HepG2 (cell line): ENCODE data around the gene GLO1. TPM values are rescaled to one million over a fixed set of nuclear protein-coding genes. Genes with fewer than 3 reads are reported as not detected.

Experiments used
- ATAC-seq: fragments of 200-7000 bp; cut with Tn5 transposase; 3 replicates; pipeline ENCODE4 v1.9.1; 2020; ENCODE audit warnings: mild to moderate bottlenecking, moderate library complexity
- BruUV-seq: library from RNA; stranded (reverse); fragments of 400-500 nt; replicated peaks from 2 replicates; lab custom pipeline; 2021; lab: Mats Ljungman, UMichigan
- CTCF ChIA-PET: fragments of 300-600 bp; formaldehyde crosslinking; extraction: SDS; loops from one replicate; lab custom pipeline; 2021; ENCODE audit warnings: low total read pairs, inconsistent platforms, low intra/inter-chr PET ratio; lab: Yijun Ruan, JAX
- POLR2A ChIA-PET: fragments of 350-600 bp; sonication (Branson Sonifier 250); formaldehyde crosslinking; loops from one replicate; lab custom pipeline; 2020; ENCODE audit warnings: antibody characterized with exemption, inconsistent platforms; lab: Yijun Ruan, JAX
- DNase-seq: peaks from one replicate; pipeline ENCODE4 v3.0.0-alpha.2; 2015; ENCODE audit warnings: low spot score
- FAIRE-seq: peaks from 3 replicates; lab custom pipeline; 2011; peaks lifted over from hg19 to GRCh38; lab: Jason Lieb, UNC
- H2AFZ ChIP-seq: one replicate; pipeline ENCODE4 v1.6.1; 2011; ENCODE audit warnings: low read length, inconsistent platforms
- H3K27ac ChIP-seq: fragments of 300-600 bp; 3 replicates; pipeline ENCODE4 v1.8.0; 2011; ENCODE audit warnings: mixed run types, mild to moderate bottlenecking, mixed read lengths, low read length, inconsistent platforms; ENCODE audit not compliant: insufficient read depth; ENCODE audit errors: extremely low read length
- H3K27me3 ChIP-seq, 2 experiments: fragments of 200-600 bp in 1 of 2; 2 replicates in 1 of 2; 3 replicates in 1 of 2; pipeline versions ENCODE4 v1.6.0 to v1.8.0; 2011; ENCODE audit warnings: low read length in 2 of 2, mild to moderate bottlenecking in 2 of 2, moderate library complexity in 2 of 2, inconsistent platforms in 1 of 2; ENCODE audit not compliant: insufficient read depth in 2 of 2, control insufficient read depth in 1 of 2
- H3K36me3 ChIP-seq, 2 experiments: fragments of 200-600 bp in 1 of 2; replicated peaks in 1 of 2; 2 replicates in 1 of 2; 3 replicates in 1 of 2; pipeline versions ENCODE4 v1.5.1 to v1.8.0; 2011; ENCODE audit warnings: low read length in 2 of 2, inconsistent platforms in 1 of 2; ENCODE audit not compliant: insufficient read depth in 2 of 2, control insufficient read depth in 1 of 2
- H3K4me1 ChIP-seq: 2 replicates; pipeline ENCODE4 v1.5.1; 2012; ENCODE audit warnings: low read length, inconsistent platforms; ENCODE audit not compliant: insufficient read depth
- H3K4me2 ChIP-seq: 2 replicates; pipeline ENCODE4 v1.6.0; 2011; ENCODE audit warnings: low read depth, low read length, inconsistent platforms
- H3K4me3 ChIP-seq, 3 experiments: fragments of 200-600 bp in 1 of 3; sonication (generic), shearing (Covaris generic) in 1 of 3; replicated peaks in 1 of 3; 2 replicates each; pipeline ENCODE4 v1.5.1; 2011 to 2016; ENCODE audit warnings: low read length in 3 of 3, inconsistent platforms in 2 of 3, low read depth in 2 of 3, mild to moderate bottlenecking in 2 of 3, control low read depth in 1 of 3, mixed read lengths in 1 of 3; ENCODE audit not compliant: insufficient read depth in 1 of 3
- H3K79me2 ChIP-seq: one replicate; pipeline ENCODE4 v1.6.1; 2011; ENCODE audit warnings: low read length, inconsistent platforms; ENCODE audit not compliant: insufficient read depth
- H3K9ac ChIP-seq: 2 replicates; pipeline ENCODE4 v1.6.0; 2011; ENCODE audit warnings: mild to moderate bottlenecking, low read depth, low read length, inconsistent platforms; ENCODE audit not compliant: insufficient read depth
- H3K9me3 ChIP-seq: 2 replicates; pipeline ENCODE4 v1.5.1; 2012; ENCODE audit warnings: mild to moderate bottlenecking, low read length
- H4K20me1 ChIP-seq: 2 replicates; pipeline ENCODE4 v1.6.0; 2011; ENCODE audit warnings: inconsistent platforms, mild to moderate bottlenecking, low read length, moderate library complexity; ENCODE audit not compliant: insufficient read depth
- JARID2 ChIP-seq: sonication (generic); formaldehyde crosslinking; IDR thresholded peaks from 2 replicates; pipeline ENCODE4 v1.8.1; 2023; ENCODE audit warnings: missing genetic modification reagents, inconsistent platforms; ENCODE audit not compliant: insufficient replicate concordance
- SALL1 ChIP-seq: sonication (generic); formaldehyde crosslinking; IDR thresholded peaks from 2 replicates; pipeline ENCODE4 v1.8.0; 2022; ENCODE audit warnings: mild to moderate bottlenecking, missing genetic modification reagents
- SP140L ChIP-seq: sonication (generic); formaldehyde crosslinking; IDR thresholded peaks from 2 replicates; pipeline ENCODE4 v1.4.0; 2020; ENCODE audit warnings: missing genetic modification reagents, borderline replicate concordance
- ZBTB49 ChIP-seq: sonication (generic); formaldehyde crosslinking; IDR thresholded peaks from 2 replicates; pipeline ENCODE4 v1.4.0; 2020; ENCODE audit warnings: missing genetic modification reagents, borderline replicate concordance
- ZNF12 ChIP-seq: sonication (generic); formaldehyde crosslinking; IDR thresholded peaks from 2 replicates; pipeline ENCODE4 v1.5.0; 2020; ENCODE audit warnings: missing genetic modification reagents
- ZNF772 ChIP-seq: sonication (generic); formaldehyde crosslinking; IDR thresholded peaks from 2 replicates; pipeline ENCODE4 v1.5.0; 2020; ENCODE audit warnings: mild to moderate bottlenecking, missing genetic modification reagents
- ZNF841 ChIP-seq: sonication (generic); formaldehyde crosslinking; IDR thresholded peaks from 2 replicates; pipeline ENCODE4 v1.8.1; 2023; ENCODE audit warnings: missing genetic modification reagents, borderline replicate concordance
- WGBS: methylation state at CpG from one replicate; pipeline ENCODE4 v1.1.6; 2017; ENCODE audit warnings: low lambda C conversion rate; 5-methylcytosine and 5-hydroxymethylcytosine counted together
- in situ Hi-C: cut with HindIII; loops from 2 replicates; pipeline ENCODE4 v1.10.0; 2017; ENCODE audit warnings: low pct_unique_long_range_greater_than_20kb; ENCODE audit not compliant: extremely low pct_ligation_motif_present
- intact Hi-C: fragments of 100-400 bp; cut with micrococcal nuclease; formaldehyde crosslinking; loops from one replicate; pipeline ENCODE4 v1.10.0; 2022; ENCODE audit not compliant: unreplicated experiment
- polyA plus RNA-seq, 8 experiments: library from polyadenylated mRNA; depleted of rRNA in 3 of 8; stranded (reverse) in 7 of 8; unstranded in 1 of 8; fragments of >200 nt; fragmentation: Illumina TruSeq in 4 of 8; extraction: Trizol in 4 of 8; gene quantifications; 2 replicates each; pipeline versions ENCODE4 v1.2.1 to v1.2.3, GENCODE V29; 2011 to 2016; ENCODE audit warnings: low read depth in 4 of 8, missing spikeins in 1 of 8, mixed read lengths in 1 of 8; ENCODE audit not compliant: insufficient read depth in 1 of 8
- total RNA-seq, 5 experiments: library from RNA; depleted of rRNA; stranded (reverse); fragments of >200 nt; fragmentation: Illumina TruSeq; extraction: Trizol; gene quantifications; 2 replicates each; pipeline ENCODE4 v1.2.3, GENCODE V29; 2016; ENCODE audit warnings: low read depth in 1 of 5

Gene GLO1
- total and polyA plus RNA-seq, 2 of the 13 experiments (the other 11 are each of a cell fraction or from before 2014, with no cell fraction given): 77.1 to 177 TPM

- FAIRE-seq: no peak
- Histone ChIP-seq H4K20me1 (no peaks in the 10 kb centered on the region), H3K27me3 (peaks cover 0 to 2% of the 10 kb centered on the region in 2 experiments; a peak in 1 of 5 replicates)
- peak; percentile 96 for TF ChIP-seq ZNF12 (CRISPR knock-in tag)
- TF ChIP-seq JARID2 (CRISPR knock-in tag): no peak
- TF ChIP-seq, all 625 proteins: peak for 1
- H3K4me1 ChIP-seq: no peaks in the 10 kb centered on the region
- DNase-seq: no peak
- H3K36me3 ChIP-seq: no peaks in the 10 kb centered on the region
- no peaks in the 10 kb centered on the region for H3K79me2 ChIP-seq
- no peak overlapping the region for H2AFZ ChIP-seq
- ChIA-PET CTCF (no interaction called here), POLR2A (interaction anchor here (1.0 kb wide), 1 partner anchor 139 kb away, joined by 3 read pairs; no protein-coding TSS in a partner anchor)
- intact Hi-C loops: no loop called here
- no peak overlapping the region for H3K4me2 ChIP-seq
- 3% methylated on average over 2 of the region's 2 CpGs for WGBS
- no peak overlapping the region for H3K27ac ChIP-seq
- no peak overlapping the region for H3K9ac ChIP-seq
- no TSS peak for BruUV-seq
- H3K9me3 ChIP-seq: no peaks in the 10 kb centered on the region
- ATAC-seq: no peak
- no peak overlapping the region for H3K4me3 ChIP-seq
- in situ Hi-C loops: no loop called here
Measured at GRCh38 chr6:38651121-38651784, 51.7 kb downstream of the GLO1 start.

- Histone ChIP-seq H4K20me1 (no peaks in the 10 kb centered on the region), H3K9ac (no peak overlapping the region), H3K27ac (no peak overlapping the region), H3K36me3 (no peaks in the 10 kb centered on the region), H3K4me2 (no peak overlapping the region), H3K27me3 (no peaks in the 10 kb centered on the region), H3K4me1 (no peaks in the 10 kb centered on the region), H3K9me3 (no peaks in the 10 kb centered on the region), H2AFZ (no peak overlapping the region), H3K4me3 (no peak overlapping the region), H3K79me2 (no peaks in the 10 kb centered on the region)
- DNase-seq: no peak
- BruUV-seq: no TSS peak
- 38% methylated on average over 5 of the region's 5 CpGs for WGBS
- TF ChIP-seq ZNF841 (CRISPR knock-in tag): no peak
- no peak for TF ChIP-seq SALL1 (CRISPR knock-in tag)
- TF ChIP-seq SP140L (CRISPR knock-in tag): no peak
- no peak for TF ChIP-seq ZNF772 (CRISPR knock-in tag)
- no peak for TF ChIP-seq ZBTB49
- no peak for ATAC-seq
- ChIA-PET POLR2A (interaction anchor here (1.0 kb wide), 1 partner anchor 138 kb away, joined by 3 read pairs; no protein-coding TSS in a partner anchor), CTCF (no interaction called here)
- in situ Hi-C loops (no loop called here), intact Hi-C loops (no loop called here)
- no peak for FAIRE-seq
Measured at GRCh38 chr6:38650207-38650752, 52.7 kb downstream of the GLO1 start.
